ENCODE data around the gene SNX13.
A peak's percentile ranks its signal among the peaks of the same experiment; 100 is the strongest.

The SNX13 gene

DNA sequence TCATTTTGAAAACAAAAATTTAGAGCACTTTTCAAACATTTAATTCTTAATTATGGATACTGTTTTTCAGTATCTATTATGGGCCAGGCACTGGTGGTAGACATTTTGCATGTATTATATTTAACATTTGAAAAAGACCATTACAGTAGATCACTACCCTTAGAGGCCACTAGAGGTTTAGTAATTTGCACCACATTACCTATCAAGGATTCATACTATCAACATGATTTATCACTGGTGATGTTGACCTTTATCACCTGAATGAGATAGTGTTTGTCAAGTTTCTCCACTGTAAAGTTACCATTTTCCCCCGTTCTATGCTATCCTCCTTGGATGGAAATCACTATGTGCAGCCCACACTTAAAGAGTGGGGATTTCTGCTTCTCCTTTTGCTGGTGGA is 4.4 kb upstream of the SNX13 start:
- DNase-seq (ENCODE audit: low read depth in 2 of 2): no peak

DNA sequence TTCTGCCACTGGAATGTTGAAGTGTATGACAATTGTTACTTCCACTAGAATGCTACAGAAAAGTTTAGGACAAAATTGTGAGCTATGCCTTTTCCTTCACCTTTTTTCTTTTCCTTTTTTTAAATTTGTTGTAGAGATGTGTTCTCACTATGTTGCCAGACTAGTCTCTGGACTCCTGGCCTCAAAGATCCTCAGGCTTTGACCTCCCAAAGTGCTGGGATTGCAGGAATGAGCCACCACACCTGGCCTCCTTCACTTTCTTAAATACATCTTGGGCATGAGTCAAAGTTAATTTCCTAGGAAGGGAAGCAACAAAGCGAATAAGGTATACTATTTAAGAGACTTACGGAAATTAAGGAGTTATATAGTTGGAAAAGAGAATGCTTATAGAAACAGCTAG is 2.7 kb upstream of the SNX13 start:
- no peak for DNase-seq (ENCODE audit: low read depth in 2 of 2)

DNA sequence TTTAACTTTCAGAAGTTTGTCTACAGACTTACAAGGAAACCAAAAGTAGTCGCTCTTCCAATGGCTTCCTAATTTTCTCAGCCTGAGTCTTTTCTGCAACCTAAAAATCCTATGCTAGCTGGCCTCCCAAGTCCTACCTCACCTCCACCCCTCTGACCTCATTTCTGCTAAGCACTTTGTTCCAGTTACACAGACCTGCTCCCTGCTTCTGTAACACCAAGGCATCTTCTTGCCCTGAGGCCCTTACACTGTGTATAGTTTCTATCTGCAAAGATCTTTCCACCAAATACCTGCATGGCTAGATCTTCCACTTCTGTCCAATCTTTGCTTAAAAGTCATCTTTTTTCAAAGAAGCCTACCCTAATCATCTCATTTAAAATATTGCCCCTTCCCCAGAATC is 1.9 kb upstream of the SNX13 start:
- DNase-seq (ENCODE audit: low read depth in 2 of 2): no peak

DNA sequence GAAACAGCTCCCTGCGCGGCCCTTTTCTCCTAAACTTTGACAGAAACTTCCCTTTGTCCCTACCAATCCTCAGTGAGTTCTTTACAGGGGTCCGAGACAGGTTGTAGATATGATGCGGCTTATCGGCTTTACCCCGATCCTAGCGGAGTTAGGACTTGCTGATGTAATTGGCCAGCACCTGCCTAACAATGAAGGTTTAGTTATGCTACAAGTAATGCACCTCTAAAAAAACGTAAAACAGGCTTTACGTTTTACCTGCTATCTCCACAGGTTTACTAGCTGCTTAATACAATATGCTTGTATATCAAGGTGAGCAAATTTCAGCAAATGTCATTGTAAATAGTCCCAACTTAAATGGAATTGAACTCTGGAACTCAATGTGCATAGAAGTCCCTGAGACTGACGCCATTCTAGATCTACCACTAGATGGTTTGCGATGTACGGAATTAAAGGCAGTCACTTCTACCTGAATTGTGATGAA is 697 bp upstream of the SNX13 start:
- no peak for DNase-seq (ENCODE audit: low read depth in 2 of 2)

DNA sequence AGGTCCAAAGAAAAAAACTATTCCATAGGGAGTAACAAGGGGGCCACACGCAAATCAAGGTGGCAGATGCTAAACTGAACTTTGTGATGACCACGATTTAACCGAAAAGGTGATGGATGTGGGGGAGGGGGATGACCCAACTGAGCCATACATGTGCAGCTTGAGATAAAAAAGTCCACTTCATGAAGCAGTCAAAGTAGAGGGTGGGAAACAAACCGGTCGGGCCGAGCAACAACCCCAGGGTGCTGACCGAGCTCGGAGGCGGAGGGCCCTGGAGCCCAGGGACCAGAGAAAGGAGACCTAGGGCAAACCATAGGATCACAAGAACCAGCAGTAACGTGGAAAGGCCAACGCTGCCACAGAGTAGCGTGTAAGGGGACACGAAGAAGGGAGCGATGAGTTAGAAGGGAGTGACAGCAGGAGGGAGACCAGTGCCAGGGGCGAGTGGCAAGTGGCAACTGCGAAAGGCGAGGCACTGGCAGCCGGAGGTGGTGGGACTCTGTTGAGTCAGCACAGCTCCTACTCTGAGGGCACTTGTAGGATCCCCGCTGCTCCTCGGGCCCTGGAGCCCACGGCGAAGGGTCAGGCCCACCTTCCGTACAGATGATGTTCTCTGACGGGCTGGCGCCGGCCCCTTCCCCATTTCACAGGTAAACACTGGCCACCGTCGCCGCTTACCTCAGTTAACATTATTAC is 540 bp downstream of the SNX13 start:
- peak; percentile 9 to 21 for DNase-seq (ENCODE audit: low read depth in 2 of 2)

DNA sequence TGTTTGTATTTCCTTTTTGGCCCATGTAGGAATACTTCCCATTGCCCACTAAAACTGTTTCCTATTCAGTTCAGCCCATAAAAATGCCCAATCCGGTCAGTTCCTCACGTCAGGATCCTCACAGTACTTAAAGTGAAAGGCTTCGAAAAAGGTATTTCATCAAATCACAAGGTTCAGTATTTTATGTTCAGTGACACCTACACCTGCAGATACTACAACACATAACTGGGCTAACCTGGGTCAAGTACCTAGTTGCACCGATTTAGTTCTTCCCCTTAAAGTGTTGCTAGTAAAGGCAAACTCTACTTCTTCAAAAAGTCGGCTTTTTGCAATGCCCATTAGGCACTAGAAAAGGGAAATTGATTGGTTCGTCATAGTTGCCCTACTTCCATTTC is 1.1 kb downstream of the SNX13 start:
- DNase-seq (ENCODE audit: low read depth in 2 of 2): no peak

DNA sequence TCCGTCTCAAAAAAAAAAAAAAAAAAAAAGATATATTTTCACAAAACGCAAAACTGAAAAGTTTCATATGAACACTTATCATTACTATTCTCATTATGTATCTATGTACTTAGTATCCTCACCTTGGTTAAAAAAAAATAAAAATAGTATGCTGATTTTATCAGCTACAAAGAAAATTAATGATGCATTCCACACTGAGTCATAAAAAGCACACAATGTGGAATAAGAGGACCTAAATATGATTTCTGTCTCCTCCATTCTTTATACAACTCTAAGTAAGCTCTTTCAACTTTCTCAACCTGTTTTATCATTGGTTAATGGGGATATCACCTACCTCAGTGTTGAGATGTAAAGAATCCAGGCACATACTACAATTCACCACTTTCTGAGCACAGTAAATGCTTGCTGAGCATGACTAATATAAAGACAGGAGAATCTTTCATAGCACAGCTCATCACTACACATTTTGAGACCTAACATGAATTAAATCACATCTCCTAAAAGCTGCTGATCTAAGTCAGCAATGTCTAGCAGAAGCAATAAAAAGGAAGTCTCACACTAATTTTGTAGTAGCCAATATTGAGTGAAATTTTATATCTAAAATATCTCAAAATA is 2.7 kb downstream of the SNX13 start:
- no peak for DNase-seq (ENCODE audit: low read depth in 2 of 2)

DNA sequence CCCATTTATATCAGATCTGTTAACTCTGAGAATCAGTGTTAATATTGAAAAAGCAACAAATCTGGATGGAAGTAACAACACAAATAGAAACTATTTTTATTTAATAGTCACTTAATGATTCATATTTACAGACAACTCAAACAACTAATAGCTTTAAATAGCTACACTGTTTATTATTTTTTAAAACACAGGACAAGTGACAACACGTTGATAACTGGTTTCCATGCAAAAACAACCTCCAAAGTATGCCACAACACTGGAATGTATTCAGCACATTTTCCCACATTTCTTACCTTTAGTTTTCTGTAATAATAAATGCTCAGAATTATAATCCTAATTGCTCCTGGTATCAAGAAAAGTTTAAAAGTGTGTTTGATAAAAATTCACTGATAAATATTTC is 4.0 kb downstream of the SNX13 start:
- no peak for DNase-seq (ENCODE audit: low read depth in 2 of 2)

DNA sequence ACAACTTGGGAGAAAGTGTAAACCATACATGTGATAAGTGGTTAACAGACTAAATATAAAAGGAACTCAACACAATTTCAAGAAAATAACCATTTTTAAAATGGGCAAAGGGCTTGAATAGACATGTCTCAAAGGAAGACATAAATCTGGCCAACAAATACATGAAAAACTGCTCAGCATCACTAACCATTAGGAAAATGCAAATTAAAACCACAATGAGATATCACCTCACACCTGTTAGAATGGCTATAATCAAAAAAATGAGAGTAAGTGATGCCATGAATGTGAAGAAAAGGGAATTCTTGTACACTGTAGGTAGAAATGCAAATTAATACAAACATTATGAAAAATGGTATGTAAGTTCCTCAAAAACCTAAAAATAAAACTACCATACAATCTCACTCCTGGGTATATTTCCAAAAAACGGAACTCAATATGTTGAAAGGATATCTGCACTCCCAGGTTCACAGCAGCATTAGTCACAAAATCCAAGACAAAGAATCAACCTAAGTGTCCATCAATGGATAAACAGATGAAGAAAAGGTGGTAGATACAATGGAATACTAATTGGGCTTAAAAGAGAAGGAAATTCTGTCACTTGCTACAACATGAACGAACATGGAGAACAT is 5.6 kb downstream of the SNX13 start:
- no peak for DNase-seq (ENCODE audit: low read depth in 2 of 2)

DNA sequence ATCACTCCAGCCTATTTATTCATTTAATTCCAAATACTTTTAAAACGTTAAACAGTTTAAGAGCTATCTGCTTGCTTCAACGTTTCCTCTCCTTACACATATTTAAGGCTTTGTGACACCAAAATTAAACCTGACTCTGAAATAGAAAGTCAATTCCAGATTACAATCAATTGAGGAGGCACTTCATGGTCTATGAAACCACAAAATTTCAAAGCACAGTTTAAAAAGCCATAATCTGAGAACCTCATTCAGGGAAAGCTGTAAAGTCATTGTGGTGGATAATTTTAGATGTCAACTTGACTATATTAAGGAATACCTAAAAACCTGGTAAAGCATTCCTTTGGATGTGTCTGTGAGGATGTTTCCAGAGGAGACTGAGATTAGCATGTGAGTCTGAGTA is 6.2 kb downstream of the SNX13 start:
- DNase-seq (ENCODE audit: low read depth in 2 of 2): no peak

DNA sequence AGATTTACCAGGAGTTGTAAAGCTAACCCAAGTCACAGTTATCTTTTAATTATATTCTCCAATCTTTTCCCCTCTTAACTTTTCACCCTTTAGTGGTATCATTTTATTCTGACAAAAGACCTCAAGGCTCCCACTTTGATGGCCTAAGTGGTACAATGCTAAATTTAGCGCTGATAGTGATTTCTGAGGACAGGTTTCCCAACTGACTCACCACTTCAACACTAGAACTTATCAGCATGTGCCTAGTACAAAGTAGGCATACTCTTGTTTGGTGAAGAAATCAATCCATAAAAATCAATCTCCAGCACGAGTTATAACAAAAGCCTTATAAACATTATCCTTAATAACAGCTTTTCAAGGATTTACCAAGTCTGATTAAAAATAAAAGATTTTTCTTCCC is 7.5 kb downstream of the SNX13 start:
- DNase-seq (ENCODE audit: low read depth in 2 of 2): no peak

DNA sequence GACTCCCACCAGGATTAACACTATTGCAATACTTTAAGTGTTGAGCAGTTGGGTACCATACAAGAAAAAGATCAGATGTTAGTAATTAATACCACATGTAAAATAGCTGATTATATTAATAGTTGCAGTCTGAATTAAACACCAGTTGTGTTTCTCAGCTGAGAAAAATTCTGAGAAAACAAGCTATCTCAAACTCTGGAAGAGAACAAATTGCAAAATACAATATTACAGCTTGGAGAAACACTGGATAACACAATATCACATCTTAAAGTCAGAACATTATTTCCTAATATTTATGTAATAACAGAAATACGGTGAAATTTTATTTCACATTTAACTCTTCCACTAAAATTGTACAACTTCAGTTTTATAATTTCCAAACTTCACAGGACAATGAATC is 9.2 kb downstream of the SNX13 start:
- no peak for DNase-seq (ENCODE audit: low read depth in 2 of 2)

DNA sequence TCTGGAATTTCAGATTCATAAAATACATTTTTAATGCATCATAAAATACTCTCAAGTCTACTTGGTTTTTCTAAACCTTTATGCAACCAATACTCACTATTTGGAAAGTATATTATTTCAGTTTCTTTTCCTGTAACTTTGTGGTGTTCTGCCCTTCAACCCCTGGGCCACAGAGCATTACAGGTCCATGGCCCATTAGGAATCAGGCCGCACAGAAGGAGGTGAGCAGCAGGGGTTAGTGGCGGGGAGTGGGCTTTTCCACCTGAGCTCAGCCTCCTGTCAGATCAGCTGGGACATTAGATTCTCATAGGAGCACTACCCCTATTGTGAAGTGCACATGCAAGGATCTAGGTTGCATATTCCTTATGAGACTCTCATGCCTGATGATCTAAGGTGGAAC is 9.7 kb downstream of the SNX13 start:
- no peak for DNase-seq (ENCODE audit: low read depth in 2 of 2)

DNA sequence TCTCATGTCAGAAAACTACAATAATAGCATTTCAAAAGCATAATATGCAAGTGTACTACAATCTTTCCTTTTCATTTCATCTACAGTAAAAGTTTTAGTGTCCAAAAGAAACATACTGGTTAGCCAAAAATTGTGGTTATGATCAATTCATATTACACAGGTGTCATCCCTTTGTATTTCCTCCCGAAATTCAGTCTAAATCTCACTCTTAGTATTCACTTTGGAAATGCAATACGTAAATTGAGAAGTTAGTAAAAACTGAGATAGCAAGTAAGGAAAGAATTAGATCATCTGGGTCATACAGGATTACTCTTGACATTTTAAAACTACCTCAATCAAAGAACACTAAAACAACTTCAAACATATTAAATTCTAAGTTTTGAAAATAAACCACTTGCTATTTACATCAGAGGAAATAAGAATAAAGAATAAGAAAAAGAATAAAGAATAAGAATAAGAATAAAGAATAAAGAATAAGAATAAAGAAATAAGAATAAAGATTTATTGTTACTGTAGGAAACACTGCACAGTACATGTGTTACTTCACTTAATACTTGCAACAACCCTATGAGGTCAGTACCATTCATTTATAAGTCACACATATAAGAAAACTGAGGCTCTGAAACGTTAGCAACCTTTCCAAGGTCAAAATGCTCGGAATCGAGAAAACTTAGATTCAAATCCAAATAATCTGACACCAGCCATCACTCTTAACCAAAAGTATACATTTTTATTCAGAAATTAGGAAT is 10.5 kb downstream of the SNX13 start:
- no peak for DNase-seq (ENCODE audit: low read depth in 2 of 2)

DNA sequence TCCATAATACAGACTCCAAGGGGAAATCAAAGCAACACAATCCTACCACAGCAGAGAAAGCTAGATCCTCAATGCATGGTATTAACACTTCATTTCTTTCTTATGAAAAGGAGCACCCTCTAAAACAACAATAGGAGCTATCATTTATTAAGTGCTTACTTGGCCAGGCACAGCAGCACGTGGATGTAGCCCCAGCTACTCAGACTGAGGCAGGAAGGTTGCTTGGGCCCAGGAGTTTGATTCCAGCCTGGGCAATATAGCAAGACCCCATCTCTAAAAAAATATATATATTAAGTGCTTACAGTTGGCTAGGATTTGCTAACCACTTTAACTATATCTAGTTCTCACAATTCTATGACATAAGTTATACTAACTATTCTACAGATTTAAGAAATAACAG is 12.2 kb downstream of the SNX13 start:
- DNase-seq (ENCODE audit: low read depth in 2 of 2): no peak

DNA sequence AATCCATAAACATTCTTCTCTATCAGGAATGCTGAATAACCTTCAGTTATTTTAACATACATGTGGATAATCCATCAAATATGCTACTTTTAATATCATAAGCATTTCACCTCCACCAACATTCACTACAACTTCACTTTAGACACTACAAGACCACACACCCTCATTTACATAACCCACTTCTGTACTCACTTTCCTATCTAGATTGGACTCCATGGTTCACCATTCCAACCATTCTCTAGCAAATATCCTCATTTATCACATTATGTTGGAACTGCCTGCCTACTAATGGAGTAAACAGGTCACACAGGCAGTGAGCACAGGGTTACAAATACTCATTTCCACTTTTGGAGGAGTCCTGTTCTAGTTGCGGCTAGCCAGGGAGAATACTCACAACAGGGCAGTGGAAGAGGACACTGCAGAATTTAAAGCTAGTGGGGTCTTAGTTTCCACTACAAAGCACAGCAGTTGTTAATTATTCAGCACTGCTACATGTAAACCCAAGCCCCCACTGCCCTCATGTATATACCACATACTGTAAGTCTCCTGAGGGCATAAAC is 18.4 kb downstream of the SNX13 start:
- DNase-seq (ENCODE audit: low read depth in 2 of 2): no peak

DNA sequence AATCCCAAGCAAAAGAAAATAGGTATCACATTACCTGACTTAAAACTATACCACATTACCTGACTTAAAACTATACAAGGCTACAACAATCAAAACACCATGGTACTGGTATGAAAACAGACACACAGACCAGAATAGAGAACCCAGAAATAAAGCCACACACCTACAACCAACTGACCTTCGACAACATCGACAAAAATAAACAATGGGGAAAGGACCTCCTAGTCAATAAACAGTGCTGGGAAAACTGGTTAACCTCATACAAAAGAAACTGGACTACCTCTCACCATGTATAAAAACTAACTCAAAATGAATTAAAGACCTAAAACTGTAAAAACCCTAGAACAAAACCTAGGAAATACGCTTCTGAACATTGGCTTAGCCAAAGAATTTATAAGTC is 22.5 kb downstream of the SNX13 start:
- no peak for DNase-seq (ENCODE audit: low read depth in 2 of 2)

DNA sequence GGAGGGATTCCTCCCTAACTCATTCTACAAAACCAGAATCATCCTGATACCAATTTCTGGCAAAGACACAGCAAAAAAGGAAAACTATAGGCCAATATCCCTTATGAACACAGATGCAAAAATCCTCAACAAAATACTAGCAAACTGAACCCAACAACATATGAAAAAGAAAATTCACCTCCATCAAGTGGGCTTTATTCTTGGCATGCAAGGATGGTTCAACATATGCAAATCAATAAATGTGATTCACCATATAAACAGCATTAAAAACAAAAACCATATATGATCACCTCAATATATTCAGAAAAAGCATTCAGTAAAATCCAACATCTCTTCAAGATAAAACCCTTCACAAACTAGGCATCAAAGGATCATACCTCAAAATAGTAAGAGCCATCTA is 23.5 kb downstream of the SNX13 start:
- no peak for DNase-seq (ENCODE audit: low read depth in 2 of 2)

DNA sequence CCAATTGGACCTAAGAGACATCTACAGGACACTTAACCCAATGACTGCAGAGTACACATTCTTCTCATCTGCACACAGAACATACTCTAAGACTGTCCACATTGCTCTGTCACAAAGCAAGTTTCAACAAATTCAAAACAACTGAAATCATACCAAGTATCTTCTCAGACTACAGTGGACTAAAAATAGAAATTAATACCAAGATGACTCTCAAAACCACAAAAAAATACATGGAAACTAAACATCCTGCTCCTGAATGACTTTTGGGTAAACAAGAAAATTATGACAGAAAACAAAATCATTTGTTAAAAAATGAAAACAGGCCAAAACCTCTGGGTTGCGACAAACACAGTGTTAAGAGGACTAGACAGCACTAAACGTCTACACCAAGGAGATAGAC is 24.5 kb downstream of the SNX13 start:
- no peak for DNase-seq (ENCODE audit: low read depth in 2 of 2)

DNA sequence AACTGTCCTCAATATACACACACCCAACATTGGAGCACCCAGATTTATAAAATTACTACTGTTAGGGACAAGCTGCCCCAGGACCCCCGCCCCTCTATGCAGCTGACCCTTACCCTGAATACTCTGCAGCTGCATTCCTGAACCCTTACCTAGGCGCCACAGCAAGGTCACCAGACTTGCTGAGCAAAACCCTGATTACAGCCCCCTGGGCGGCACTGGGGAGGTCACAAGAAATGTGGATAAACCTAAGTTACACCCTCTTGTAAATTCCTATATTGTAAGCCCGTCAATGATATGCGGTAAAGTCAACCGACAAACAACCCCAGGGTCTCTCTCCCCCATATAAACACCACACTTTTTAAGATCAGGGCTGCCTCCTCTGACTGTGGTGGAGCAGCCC is 25.1 kb downstream of the SNX13 start:
- DNase-seq (ENCODE audit: low read depth in 2 of 2): no peak

DNA sequence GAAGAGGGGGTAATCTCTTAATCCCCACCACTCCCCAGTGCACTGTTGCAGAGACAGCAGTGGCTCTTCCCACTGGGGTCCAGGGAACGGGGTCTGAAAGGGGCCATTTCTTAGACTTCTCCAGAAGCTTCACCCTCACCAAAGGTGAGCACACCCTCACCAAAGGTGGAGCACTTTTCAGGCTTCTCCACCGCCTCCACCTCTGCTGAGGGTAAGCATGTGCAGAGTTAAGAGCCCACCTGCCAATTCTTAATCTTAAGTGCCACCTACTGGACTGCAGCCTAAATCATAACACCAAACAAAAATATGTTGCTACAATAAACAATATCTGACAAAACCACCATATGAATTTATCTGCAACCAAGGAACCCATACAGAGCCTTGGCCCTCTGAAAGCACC is 27.0 kb downstream of the SNX13 start:
- DNase-seq (ENCODE audit: low read depth in 2 of 2): no peak

DNA sequence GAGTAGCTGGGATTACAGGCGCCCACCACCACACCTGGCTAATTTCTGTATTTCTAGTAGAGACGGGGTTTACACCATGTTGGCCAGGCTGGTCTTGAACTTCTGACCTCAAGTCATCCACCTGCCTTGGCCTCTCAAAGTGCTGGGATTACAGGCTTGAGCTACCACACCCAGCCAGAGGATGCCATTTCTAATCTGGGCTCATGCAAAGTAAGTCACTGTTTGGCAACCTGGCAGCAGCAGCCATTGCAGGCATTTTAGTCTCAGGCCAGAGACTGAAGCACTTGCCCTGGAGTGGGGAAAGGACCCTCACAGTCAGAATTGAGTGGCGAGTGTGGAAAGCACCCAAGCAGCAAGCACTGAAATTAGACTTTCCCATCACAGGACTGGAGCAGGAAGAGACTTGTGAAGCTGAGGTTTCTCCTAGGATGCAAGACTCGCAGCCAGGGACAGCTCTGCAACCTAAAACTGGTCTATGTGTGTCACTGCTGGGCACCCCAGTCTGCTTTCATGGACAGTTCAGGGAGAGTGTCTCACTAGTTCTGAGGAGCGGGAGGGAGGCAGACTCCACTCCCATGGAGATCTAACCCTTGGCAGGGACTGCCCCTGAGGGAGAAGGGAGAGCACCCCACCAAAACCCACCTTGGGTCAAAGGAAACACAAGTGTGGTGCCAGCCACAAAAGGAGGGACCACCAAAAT is 27.6 kb downstream of the SNX13 start:
- no peak for DNase-seq (ENCODE audit: low read depth in 2 of 2)
